Ovary (tissue), 9 donors: Measurements from ENCODE around the gene YDJC. TPM values are rescaled to one million over a fixed set of nuclear protein-coding genes. Genes with fewer than 3 reads are reported as not detected.

Experiments used
- DNase-seq, 5 donors: peaks; one replicate each; pipeline ENCODE4 v3.0.0-alpha.2; 2019 to 2020
- H3K27ac ChIP-seq, 2 donors: fragments of 200-600 bp; one replicate each; pipeline versions ENCODE4 v1.5.1 to v1.8.0; 2019 to 2022
- H3K27me3 ChIP-seq: fragments of 200-600 bp; one replicate; pipeline ENCODE4 v1.8.0; 2022
- H3K36me3 ChIP-seq: fragments of 200-600 bp; sonication (generic); one replicate; pipeline ENCODE4 v1.5.1; 2019
- H3K4me1 ChIP-seq: one replicate; pipeline ENCODE4 v1.8.1; 2013; ENCODE audit warnings: mild to moderate bottlenecking, moderate library complexity; ENCODE audit not compliant: insufficient read depth
- H3K4me3 ChIP-seq: fragments of 200-600 bp; sonication (generic); one replicate; pipeline ENCODE4 v1.5.1; 2017
- H3K9me3 ChIP-seq, 2 donors: fragments of 200-600 bp in 1 of 2; sonication (generic) in 1 of 2; one replicate each; pipeline versions ENCODE4 v1.5.1 to v1.8.1; 2013 to 2019; ENCODE audit warnings: mild to moderate bottlenecking in 1 of 2, moderate library complexity in 1 of 2
- CTCF ChIP-seq, 3 donors: fragments of 450-650 bp in 2 of 3; fragments of 200-600 bp in 1 of 3; IDR thresholded peaks; one replicate each; pipeline versions ENCODE4 v1.5.1 to v1.8.0; 2016 to 2022; ENCODE audit warnings: antibody characterized with exemption in 3 of 3, mild to moderate bottlenecking in 1 of 3
- EP300 ChIP-seq: sonication (generic); formaldehyde crosslinking; IDR thresholded peaks from one replicate; pipeline ENCODE4 v1.6.1; 2017; ENCODE audit warnings: antibody characterized with exemption
- POLR2A ChIP-seq: fragments of 450-650 bp; IDR thresholded peaks from one replicate; pipeline ENCODE4 v1.6.1; 2017; ENCODE audit warnings: antibody characterized with exemption, mild to moderate bottlenecking, moderate library complexity
- WGBS, 3 donors: extraction: QIAGEN DNeasy Blood & Tissue Kit in 1 of 3; methylation state at CpG; one replicate each; pipeline versions ENCODE4 v1.1.5 to v1.1.7; 2013 to 2017; 5-methylcytosine and 5-hydroxymethylcytosine counted together
- intact Hi-C, 4 donors: fragments of 100-400 bp; cut with DNase I; formaldehyde crosslinking; loops; one replicate each; pipeline versions ENCODE4 v1.11.0 to v1.15.1; 2022 to 2023
- polyA plus RNA-seq, 2 donors: library from polyadenylated mRNA; stranded (reverse); fragments of 200-250 nt in 1 of 2; fragments of 350-450 nt in 1 of 2; fragmentation: Illumina TruSeq in 1 of 2; extraction: RNeasy Lipid Tissue Mini Kit (QIAGEN cat#74804) in 1 of 2; gene quantifications; one replicate each; pipeline ENCODE4 v1.2.3, GENCODE V29; 2013 to 2014
- total RNA-seq, 7 donors: library from RNA; depleted of rRNA in 2 of 7; stranded (reverse); fragments of >200 nt in 2 of 7; fragmentation: NEBNext Ultra II Directional in 3 of 7; extraction: Animal tissue kit (Norgen Biotek cat#: 25700) in 3 of 7; gene quantifications; one replicate each; pipeline versions ENCODE4 v1.1.0 to v1.2.4, GENCODE V29; 2016 to 2023
- donor health status: DM: no; HTN: no; CAD: no; lungs with moderate emphysema.
- donor health status: DM: no; HTN: no; CAD: no.
- donor health status: Bipolar disorder and iron deficiency.
- donor health status: DM: yes; HTN: yes; CAD: no.
- donor health status: DM: no; HTN: no; CAD: no.
- donor health status: DM: yes; HTN: yes; CAD: no.

YDJC gene
- total and polyA plus RNA-seq, 9 donors, result 1.8 to 45.1 (median 17.0) TPM

GRCh38 chr22:21592422-21592821 is 37.4 kb downstream of the YDJC start:
- 87 to 95% (median 92%) methylated on average over 3 of the region's 3 CpGs for WGBS, 3 donors
- intact Hi-C loops, result no loop called here
- DNase-seq, result no peak
- Histone ChIP-seq H3K27ac (no peak overlapping the region), H3K4me3 (no peak overlapping the region), H3K36me3 (no peaks in the 10 kb centered on the region), H3K9me3 (no peaks in the 10 kb centered on the region), H3K4me1 (peaks cover 21% of the 10 kb centered on the region), H3K27me3 (no peaks in the 10 kb centered on the region)
- TF ChIP-seq EP300, result no peak
- no peak for TF ChIP-seq CTCF (IDR thresholded peaks at IDR 0.05)

- no peak overlapping the region for H3K27ac ChIP-seq
- H3K4me1 ChIP-seq, result peaks cover 21% of the 10 kb centered on the region
- no peak for TF ChIP-seq POLR2A
- TF ChIP-seq CTCF (IDR thresholded peaks at IDR 0.05), result no peak
- TF ChIP-seq EP300, result no peak
- 84 to 86% (median 85%) methylated on average over 9 of the region's 9 CpGs for WGBS, 3 donors
- H3K9me3 ChIP-seq, result no peaks in the 10 kb centered on the region
- no peaks in the 10 kb centered on the region for H3K36me3 ChIP-seq
- no peak overlapping the region for H3K4me3 ChIP-seq
- H3K27me3 ChIP-seq, result no peaks in the 10 kb centered on the region
- intact Hi-C loops, result no loop called here
- DNase-seq, result no peak
These were observed 38.1 kb downstream of the YDJC start for GRCh38 chr22:21591695-21592094.

- TF ChIP-seq EP300 (no peak), CTCF (IDR thresholded peaks at IDR 0.05) (no peak), POLR2A (no peak)
- Histone ChIP-seq H3K27ac (no peak overlapping the region), H3K27me3 (no peaks in the 10 kb centered on the region), H3K4me3 (no peak overlapping the region), H3K36me3 (no peaks in the 10 kb centered on the region), H3K9me3 (no peaks in the 10 kb centered on the region), H3K4me1 (peaks cover 21% of the 10 kb centered on the region)
- intact Hi-C loops, result no loop called here
- WGBS, 3 donors, result 73 to 84% (median 75%) methylated on average over 9 of the region's 9 CpGs
- no peak for DNase-seq
These were observed 38.8 kb downstream of the YDJC start for GRCh38 chr22:21590809-21591641.

- peaks cover 15% of the 10 kb centered on the region for H3K4me1 ChIP-seq
These were observed 40.4 kb downstream of the YDJC start for GRCh38 chr22:21589396-21589795.

More at GRCh38 chr22:21589396-21589795, 40.4 kb downstream of the YDJC start:
- DNase-seq, result no peak
- Histone ChIP-seq H3K9me3 (no peaks in the 10 kb centered on the region), H3K36me3 (no peaks in the 10 kb centered on the region), H3K27ac (no peak overlapping the region), H3K4me3 (no peak overlapping the region), H3K27me3 (no peaks in the 10 kb centered on the region)
- 88 to 91% (median 89%) methylated on average over 8 of the region's 8 CpGs for WGBS, 3 donors
- intact Hi-C loops, result loop anchor here in 1 of 4 donors (5.0 kb wide), 1 partner anchor 1478 kb away; no protein-coding TSS in a partner anchor
- TF ChIP-seq POLR2A (no peak), CTCF (IDR thresholded peaks at IDR 0.05) (no peak), EP300 (no peak)
